Neural progenitor cell (in vitro differentiated cells): ENCODE results near the gene HTATSF1. TPM values are rescaled to one million over a fixed set of nuclear protein-coding genes. Genes with fewer than 3 reads are reported as not detected.

Experiments
- DNase-seq: peaks from one replicate; pipeline ENCODE4 v3.0.0-alpha.2; 2016; ENCODE audit warnings: low spot score
- H2AFZ ChIP-seq: fragments of 200-600 bp; sonication (generic); replicated peaks from 2 replicates; pipeline ENCODE4 v1.6.1; 2016; ENCODE audit warnings: antibody characterized with exemption
- H3F3A ChIP-seq: fragments of 200-600 bp; sonication (generic); 2 replicates; pipeline ENCODE4 v1.6.1; 2016; ENCODE audit warnings: antibody characterized with exemption, low read depth
- H3K27ac ChIP-seq: fragments of 200-600 bp; sonication (generic); 2 replicates; pipeline ENCODE4 v1.5.1; 2016; ENCODE audit warnings: mild to moderate bottlenecking
- H3K27me3 ChIP-seq: fragments of 200-600 bp; sonication (generic); 2 replicates; pipeline ENCODE4 v1.6.1; 2016; ENCODE audit warnings: mild to moderate bottlenecking, moderate library complexity
- H3K36me3 ChIP-seq: fragments of 200-600 bp; sonication (generic); 2 replicates; pipeline ENCODE4 v1.5.1; 2016
- H3K4me1 ChIP-seq: fragments of 200-600 bp; sonication (generic); 2 replicates; pipeline ENCODE4 v1.6.1; 2016; ENCODE audit warnings: mixed run types
- H3K4me2 ChIP-seq: fragments of 200-600 bp; sonication (generic); 2 replicates; pipeline ENCODE4 v1.6.1; 2016
- H3K4me3 ChIP-seq: fragments of 200-600 bp; sonication (generic); 2 replicates; pipeline ENCODE4 v1.5.1; 2016
- H3K79me2 ChIP-seq: fragments of 200-600 bp; sonication (generic); 2 replicates; pipeline ENCODE4 v1.6.1; 2016; ENCODE audit warnings: low read depth
- H3K9ac ChIP-seq: fragments of 200-600 bp; sonication (generic); 2 replicates; pipeline ENCODE4 v1.6.1; 2016
- H3K9me3 ChIP-seq: fragments of 200-600 bp; sonication (generic); 2 replicates; pipeline ENCODE4 v1.5.1; 2016; ENCODE audit warnings: low read depth
- H4K20me1 ChIP-seq: fragments of 200-600 bp; sonication (generic); 2 replicates; pipeline ENCODE4 v1.6.1; 2016; ENCODE audit warnings: low read depth
- H3K27ac Mint-ChIP-seq: 3 replicates; pipeline ENCODE4 v1.8.0; 2021; ENCODE audit warnings: mixed read lengths
- H3K27me3 Mint-ChIP-seq: 2 replicates; pipeline ENCODE4 v1.8.0; 2022; ENCODE audit warnings: low read depth, mild to moderate bottlenecking, inconsistent platforms, moderate library complexity, mixed read lengths; ENCODE audit not compliant: insufficient read depth
- H3K36me3 Mint-ChIP-seq: 3 replicates; pipeline ENCODE4 v1.8.0; 2021; ENCODE audit warnings: mixed read lengths
- H3K4me1 Mint-ChIP-seq: 3 replicates; pipeline ENCODE4 v1.8.0; 2021; ENCODE audit warnings: mixed read lengths
- H3K4me3 Mint-ChIP-seq: 3 replicates; pipeline ENCODE4 v1.8.0; 2021; ENCODE audit warnings: mild to moderate bottlenecking, moderate library complexity, mixed read lengths
- H3K9me3 Mint-ChIP-seq: 3 replicates; pipeline ENCODE4 v1.8.0; 2020; ENCODE audit warnings: mixed read lengths
- CTCF ChIP-seq: fragments of 200-600 bp; sonication (generic); IDR thresholded peaks from 2 replicates; pipeline ENCODE4 v1.5.1; 2017; ENCODE audit warnings: antibody characterized with exemption, mild to moderate bottlenecking
- EZH2 ChIP-seq: fragments of 200-600 bp; sonication (generic); IDR thresholded peaks from 2 replicates; pipeline ENCODE4 v1.6.1; 2017; ENCODE audit warnings: antibody characterized with exemption, mild to moderate bottlenecking, moderate library complexity
- EZH2phosphoT487 ChIP-seq: fragments of 200-600 bp; sonication (generic); IDR thresholded peaks from 2 replicates; pipeline ENCODE4 v1.6.1; 2017; ENCODE audit warnings: antibody characterized with exemption
- total RNA-seq: library from RNA; depleted of rRNA; stranded (reverse); fragments of >200 nt; gene quantifications from 2 replicates; pipeline ENCODE4 v1.2.3, GENCODE V29; 2015; ENCODE audit warnings: low replicate concordance

Gene HTATSF1
- total RNA-seq, 1 donor from 2014 or later: 111 TPM

- no peaks in the 10 kb centered on the region for H3K27me3 ChIP-seq
- peaks cover 5% of the 10 kb centered on the region for H3K9me3 ChIP-seq
- no peak overlapping the region for H2AFZ ChIP-seq
- no peaks in the 10 kb centered on the region for H3K4me1 ChIP-seq
- Mint-ChIP-seq H3K4me1 (no peaks in the 10 kb centered on the region), H3K36me3 (no peaks in the 10 kb centered on the region), H3K4me3 (no peak overlapping the region), H3K27ac (no peak overlapping the region), H3K9me3 (peaks cover 2% of the 10 kb centered on the region), H3K27me3 (peaks cover 2% of the 10 kb centered on the region)
- DNase-seq: no peak
- TF ChIP-seq CTCF: no peak
- no peak for TF ChIP-seq EZH2
- TF ChIP-seq EZH2phosphoT487: no peak
- H3K79me2 ChIP-seq: no peaks in the 10 kb centered on the region
- peaks cover 7% of the 10 kb centered on the region for H3F3A ChIP-seq
- H3K4me3 ChIP-seq: no peak overlapping the region
- H3K4me2 ChIP-seq: no peak overlapping the region
- H3K36me3 ChIP-seq: no peaks in the 10 kb centered on the region
- no peaks in the 10 kb centered on the region for H4K20me1 ChIP-seq
- H3K9ac ChIP-seq: no peak overlapping the region
- no peak overlapping the region for H3K27ac ChIP-seq
Measured at GRCh38 chrX:136452614-136453013, 44.8 kb upstream of the HTATSF1 start.

- peaks cover 2% of the 10 kb centered on the region for H3K9me3 Mint-ChIP-seq
Measured at GRCh38 chrX:136453114-136453513, 44.3 kb upstream of the HTATSF1 start.

GRCh38 chrX:136453771-136454170, 43.6 kb upstream of the HTATSF1 start:
- Mint-ChIP-seq H3K4me3 (no peak overlapping the region), H3K27ac (no peak overlapping the region), H3K4me1 (no peaks in the 10 kb centered on the region), H3K9me3 (peaks cover 2% of the 10 kb centered on the region), H3K27me3 (peaks cover 2% of the 10 kb centered on the region), H3K36me3 (no peaks in the 10 kb centered on the region)
- H4K20me1 ChIP-seq: no peaks in the 10 kb centered on the region
- no peak overlapping the region for H3K9ac ChIP-seq
- no peaks in the 10 kb centered on the region for H3K36me3 ChIP-seq
- H3K79me2 ChIP-seq: no peaks in the 10 kb centered on the region
- no peak overlapping the region for H3K4me3 ChIP-seq
- H3K4me2 ChIP-seq: no peak overlapping the region
- no peak overlapping the region for H3K27ac ChIP-seq
- peaks cover 5% of the 10 kb centered on the region for H3K9me3 ChIP-seq
- no peak for DNase-seq
- peaks cover 7% of the 10 kb centered on the region for H3F3A ChIP-seq
- no peaks in the 10 kb centered on the region for H3K27me3 ChIP-seq
- H3K4me1 ChIP-seq: no peaks in the 10 kb centered on the region
- H2AFZ ChIP-seq: no peak overlapping the region
- no peak for TF ChIP-seq EZH2phosphoT487
- no peak for TF ChIP-seq EZH2
- no peak for TF ChIP-seq CTCF

More at GRCh38 chrX:136453114-136453513, 44.3 kb upstream of the HTATSF1 start:
- peaks cover 5% of the 10 kb centered on the region for H3K9me3 ChIP-seq
- H3F3A ChIP-seq: peaks cover 7% of the 10 kb centered on the region
- no peak overlapping the region for H2AFZ ChIP-seq
- no peaks in the 10 kb centered on the region for H3K4me1 Mint-ChIP-seq
- no peak for DNase-seq
- H3K4me2 ChIP-seq: no peak overlapping the region
- H4K20me1 ChIP-seq: no peaks in the 10 kb centered on the region
- H3K27me3 Mint-ChIP-seq: peaks cover 2% of the 10 kb centered on the region
- H3K4me3 Mint-ChIP-seq: no peak overlapping the region
- TF ChIP-seq EZH2phosphoT487 (no peak), CTCF (no peak), EZH2 (no peak)
- H3K27me3 ChIP-seq: no peaks in the 10 kb centered on the region
- no peaks in the 10 kb centered on the region for H3K36me3 Mint-ChIP-seq
- no peak overlapping the region for H3K27ac ChIP-seq
- no peaks in the 10 kb centered on the region for H3K79me2 ChIP-seq
- no peaks in the 10 kb centered on the region for H3K4me1 ChIP-seq
- no peaks in the 10 kb centered on the region for H3K36me3 ChIP-seq
- no peak overlapping the region for H3K9ac ChIP-seq
- H3K27ac Mint-ChIP-seq: no peak overlapping the region
- H3K4me3 ChIP-seq: no peak overlapping the region
